ENCODE results near the gene VIL1. TPM values are rescaled to one million over a fixed set of nuclear protein-coding genes. Genes with fewer than 3 reads are reported as not detected.

Gene VIL1
- total RNA-seq, 1 experiment from 2014 or later, result 4.2 TPM

- Histone ChIP-seq H4K20me1 (ENCODE audit: control insufficient read depth, insufficient read depth, insufficient read length) (no peaks in the 10 kb centered on the region), H3K23ac (ENCODE audit: insufficient read length, low read depth, low read length) (no peak overlapping the region), H3K9me3 (ENCODE audit: control insufficient read depth, low read depth, low read length) (no peaks in the 10 kb centered on the region), H3K4me1 (ENCODE audit: insufficient read depth, low read length) (no peaks in the 10 kb centered on the region), H3K27me3 (ENCODE audit: insufficient read depth, low read length) (no peaks in the 10 kb centered on the region), H4K5ac (ENCODE audit: insufficient read length, low read depth, low read length) (no peak overlapping the region), H3T11ph (ENCODE audit: low read length) (no peak overlapping the region), H2BK12ac (ENCODE audit: insufficient read length, low read depth, low read length) (no peak overlapping the region), H2BK15ac (ENCODE audit: low read depth, low read length) (no peak overlapping the region), H3K56ac (ENCODE audit: insufficient read length, low read depth, low read length) (no peak overlapping the region), H3K4ac (ENCODE audit: low read depth, low read length) (no peak overlapping the region), H3K79me1 (ENCODE audit: insufficient read depth, low read depth, low read length, poor library complexity, severe bottlenecking) (no peaks in the 10 kb centered on the region), H3K79me2 (ENCODE audit: insufficient read depth, low read length) (no peaks in the 10 kb centered on the region), H3K27ac (ENCODE audit: insufficient read length, low read depth, low read length) (no peak overlapping the region), H3K23me2 (ENCODE audit: insufficient read length, low read depth, low read length, poor library complexity, severe bottlenecking) (peaks cover 3% of the 10 kb centered on the region), H2BK120ac (ENCODE audit: low read depth, low read length, poor library complexity, severe bottlenecking) (no peak overlapping the region), H3K18ac (ENCODE audit: insufficient read length, low read depth, low read length) (no peak overlapping the region), H3K9ac (ENCODE audit: extremely low read depth, insufficient read length, low read length) (no peak overlapping the region), H3K14ac (ENCODE audit: insufficient read depth, low read length) (no peak overlapping the region), H2BK5ac (ENCODE audit: insufficient read length, low read length) (no peak overlapping the region), H4K8ac (replicated peaks; ENCODE audit: insufficient read length, low read depth, low read length) (no peak overlapping the region), H2BK20ac (ENCODE audit: low read depth, low read length, poor library complexity, severe bottlenecking) (no peak overlapping the region), H2AK5ac (ENCODE audit: insufficient read length, low read length) (no peak overlapping the region), H2AFZ (ENCODE audit: low read length) (no peak overlapping the region), H4K91ac (ENCODE audit: insufficient read length, low read depth, low read length) (no peak overlapping the region), H3K4me2 (ENCODE audit: insufficient read depth, insufficient read length, low read length) (no peak overlapping the region)
- Mint-ChIP-seq H3K27me3 (ENCODE audit: low read depth) (no peaks in the 10 kb centered on the region), H3K9me3 (no peaks in the 10 kb centered on the region), H3K4me1 (no peaks in the 10 kb centered on the region), H3K36me3 (ENCODE audit: insufficient read depth in 1 of 3, low read depth in 3 of 3) (peaks cover 13 to 74% (median 68%) of the 10 kb centered on the region in 3 experiments; a peak in 6 of 7 replicates), H3K27ac (no peak overlapping the region), H3K4me3 (no peak overlapping the region)
- no peak for TF ChIP-seq CTCF (conservative IDR thresholded peaks at IDR 0.05)
- no peak for DNase-seq
- no CpG with 5 or more reads among the region's 1 CpG for WGBS (ENCODE audit: extremely low coverage, insufficient read length, low lambda C conversion rate)
These were observed 63.7 kb downstream of the VIL1 start for GRCh38 chr2:218482651-218483050.

All from H9 (cell line).